ENCODE measurements around the gene PPM1A.
A peak's percentile ranks its signal among the peaks of the same experiment; 100 is the strongest.

Gene PPM1A

DNA sequence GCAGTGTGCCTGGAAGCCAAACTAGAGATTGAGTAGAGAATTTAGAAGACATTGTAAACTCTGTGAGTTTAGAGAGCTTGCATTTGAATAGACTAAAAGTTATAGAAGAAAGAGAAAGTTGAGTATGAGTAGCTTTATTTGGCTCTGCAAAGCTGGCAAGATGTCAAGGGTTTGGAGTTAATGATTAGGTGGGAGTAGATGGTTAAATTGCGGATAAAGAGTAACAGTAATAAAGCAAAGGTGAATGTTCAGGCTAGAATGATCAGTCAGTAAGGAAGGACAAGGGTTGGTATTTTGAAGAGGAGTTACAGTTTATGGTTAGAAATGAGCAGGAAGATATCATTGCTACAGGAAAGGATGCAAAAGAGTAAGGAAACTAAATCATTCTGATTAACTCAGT lies 5.2 kb downstream of the PPM1A start:
- no peak for DNase-seq (ENCODE audit: extremely low read depth, insufficient read length)
- Histone ChIP-seq H3K27me3 (replicated peaks; ENCODE audit: control insufficient read depth, insufficient read depth, low read length) (no peaks in the 10 kb centered on the region), H3K4me3 (replicated peaks; ENCODE audit: low read depth, low read length) (no peak overlapping the region), H3K36me3 (ENCODE audit: control insufficient read depth, insufficient read depth, low read length) (no peaks in the 10 kb centered on the region)
- TF ChIP-seq, protein P1, sequence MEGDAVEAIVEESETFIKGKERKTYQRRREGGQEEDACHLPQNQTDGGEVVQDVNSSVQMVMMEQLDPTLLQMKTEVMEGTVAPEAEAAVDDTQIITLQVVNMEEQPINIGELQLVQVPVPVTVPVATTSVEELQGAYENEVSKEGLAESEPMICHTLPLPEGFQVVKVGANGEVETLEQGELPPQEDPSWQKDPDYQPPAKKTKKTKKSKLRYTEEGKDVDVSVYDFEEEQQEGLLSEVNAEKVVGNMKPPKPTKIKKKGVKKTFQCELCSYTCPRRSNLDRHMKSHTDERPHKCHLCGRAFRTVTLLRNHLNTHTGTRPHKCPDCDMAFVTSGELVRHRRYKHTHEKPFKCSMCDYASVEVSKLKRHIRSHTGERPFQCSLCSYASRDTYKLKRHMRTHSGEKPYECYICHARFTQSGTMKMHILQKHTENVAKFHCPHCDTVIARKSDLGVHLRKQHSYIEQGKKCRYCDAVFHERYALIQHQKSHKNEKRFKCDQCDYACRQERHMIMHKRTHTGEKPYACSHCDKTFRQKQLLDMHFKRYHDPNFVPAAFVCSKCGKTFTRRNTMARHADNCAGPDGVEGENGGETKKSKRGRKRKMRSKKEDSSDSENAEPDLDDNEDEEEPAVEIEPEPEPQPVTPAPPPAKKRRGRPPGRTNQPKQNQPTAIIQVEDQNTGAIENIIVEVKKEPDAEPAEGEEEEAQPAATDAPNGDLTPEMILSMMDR (IDR thresholded peaks at IDR 0.05; ENCODE audit: insufficient read depth, low read length, poor library complexity, severe bottlenecking) = no peak

DNA sequence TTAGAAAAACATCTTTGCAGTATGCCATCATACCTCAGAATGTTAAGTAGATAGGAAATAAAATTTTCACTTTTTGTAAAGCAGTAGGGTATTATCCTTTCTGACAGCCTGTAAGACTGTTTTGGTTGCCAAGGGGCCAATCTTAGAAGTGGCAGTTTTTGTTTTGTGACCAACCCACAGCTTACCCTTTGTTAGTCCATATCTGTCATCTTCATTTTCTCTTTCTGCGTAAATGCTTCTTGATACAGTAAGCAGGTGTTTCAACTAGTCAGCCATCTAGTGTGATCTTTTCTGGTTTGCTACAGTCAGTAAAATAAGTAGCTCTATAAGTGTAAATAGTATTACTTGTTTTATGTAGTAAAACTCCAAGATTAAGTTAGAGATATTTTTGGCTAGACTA lies 8.8 kb downstream of the PPM1A start:
- Histone ChIP-seq H3K36me3 (ENCODE audit: control insufficient read depth, insufficient read depth, low read length) (no peaks in the 10 kb centered on the region), H3K27me3 (replicated peaks; ENCODE audit: control insufficient read depth, insufficient read depth, low read length) (no peaks in the 10 kb centered on the region), H3K4me3 (replicated peaks; ENCODE audit: low read depth, low read length) (no peak overlapping the region)
- TF ChIP-seq, protein P1 (IDR thresholded peaks at IDR 0.05; ENCODE audit: insufficient read depth, low read length, poor library complexity, severe bottlenecking) = no peak
- no peak for DNase-seq (ENCODE audit: extremely low read depth, insufficient read length)

DNA sequence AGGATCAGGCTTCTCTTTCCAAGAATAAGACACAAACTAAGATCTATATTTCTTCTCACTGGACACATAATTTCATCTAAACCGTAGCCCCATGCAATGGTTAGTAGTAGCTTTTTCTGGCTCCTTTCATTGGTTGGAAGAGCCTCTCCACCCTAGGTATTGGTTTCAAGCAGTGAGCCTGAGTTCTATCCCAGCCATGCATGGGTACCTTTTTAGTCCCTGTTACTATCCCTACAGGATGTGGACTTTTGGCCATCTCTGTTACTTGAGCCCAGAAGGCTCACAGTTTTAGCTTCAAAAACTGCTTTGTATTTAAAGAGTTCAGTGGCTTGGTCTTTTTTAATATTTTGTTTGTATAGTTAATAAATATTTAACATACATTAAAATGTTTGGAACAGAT lies 16.1 kb downstream of the PPM1A start:
- DNase-seq (ENCODE audit: extremely low read depth, insufficient read length) = no peak

DNA sequence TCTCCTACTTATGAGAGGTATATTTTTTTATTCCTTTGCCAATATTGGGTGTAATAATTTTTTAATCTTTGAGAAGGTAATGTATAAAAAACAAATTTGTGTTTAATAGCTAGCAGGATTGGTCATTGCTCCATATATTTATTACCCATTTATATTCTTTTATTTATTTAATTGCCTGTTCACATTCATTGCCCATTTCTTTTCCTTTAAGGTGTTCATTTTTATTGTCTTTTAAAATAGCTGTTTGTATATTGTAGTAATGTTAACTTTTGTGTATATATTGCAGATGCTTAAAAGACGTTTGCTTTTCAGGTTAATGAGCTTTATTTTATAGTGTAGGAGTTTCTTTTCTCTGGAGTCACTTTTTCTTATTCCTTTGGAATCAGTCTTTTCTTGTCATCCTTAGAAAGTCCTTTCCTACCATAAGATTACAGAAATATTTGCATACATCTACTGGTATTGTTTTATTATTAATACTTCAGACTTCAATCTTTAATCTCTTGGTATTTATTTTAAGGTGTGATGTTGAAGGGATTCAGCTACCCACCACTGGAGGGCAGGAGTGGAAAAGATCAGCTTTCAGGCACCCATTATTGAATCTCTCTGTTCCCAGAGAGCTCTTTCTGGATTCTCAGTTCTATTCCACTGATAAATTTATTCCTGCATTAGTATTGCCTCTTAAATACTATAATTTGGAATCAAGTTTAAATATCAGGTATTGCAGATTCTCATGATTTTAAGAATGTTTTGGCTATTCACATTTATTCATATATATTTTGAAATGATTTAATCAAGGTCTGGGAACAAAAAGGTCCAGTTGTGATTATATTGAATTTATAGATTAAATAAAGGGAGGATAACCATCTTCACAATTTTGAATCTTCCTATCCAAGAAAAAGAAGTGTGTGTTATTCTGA lies 17.3 kb downstream of the PPM1A start:
- TF ChIP-seq, protein P1 (IDR thresholded peaks at IDR 0.05; ENCODE audit: insufficient read depth, low read length, poor library complexity, severe bottlenecking) = peak; percentile 30
- Histone ChIP-seq H3K4me3 (replicated peaks; ENCODE audit: low read depth, low read length) (no peak overlapping the region), H3K27me3 (replicated peaks; ENCODE audit: control insufficient read depth, insufficient read depth, low read length) (no peaks in the 10 kb centered on the region), H3K36me3 (ENCODE audit: control insufficient read depth, insufficient read depth, low read length) (no peaks in the 10 kb centered on the region)
- no peak for DNase-seq (ENCODE audit: extremely low read depth, insufficient read length)

More for the DNA sequence above, 16.1 kb downstream of the PPM1A start:
- no peaks in the 10 kb centered on the region for H3K36me3 ChIP-seq (ENCODE audit: control insufficient read depth, insufficient read depth, low read length)
- no peaks in the 10 kb centered on the region for H3K27me3 ChIP-seq (replicated peaks; ENCODE audit: control insufficient read depth, insufficient read depth, low read length)
- TF ChIP-seq, protein P1 (IDR thresholded peaks at IDR 0.05; ENCODE audit: insufficient read depth, low read length, poor library complexity, severe bottlenecking) = no peak
- no peak overlapping the region for H3K4me3 ChIP-seq (replicated peaks; ENCODE audit: low read depth, low read length)

DNA sequence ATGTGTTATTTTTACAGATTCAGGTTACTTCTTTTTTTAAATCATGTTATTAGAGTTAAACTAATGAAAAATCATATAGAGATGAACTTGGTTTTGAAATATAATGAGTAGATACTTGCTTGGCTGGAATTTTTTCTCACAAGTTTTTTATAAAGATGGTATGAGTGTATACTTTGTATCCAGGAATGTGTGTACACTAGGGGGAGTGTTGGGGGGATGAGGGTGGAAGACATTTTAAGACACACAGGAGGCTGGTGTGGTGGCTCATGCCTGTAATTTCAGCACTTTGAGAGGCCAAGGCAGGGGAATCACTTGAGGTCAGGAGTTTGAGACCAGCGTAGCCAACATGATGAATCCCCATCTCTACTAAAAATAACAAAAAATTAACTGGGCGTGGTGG lies 23.2 kb downstream of the PPM1A start:
- H3K4me3 ChIP-seq (replicated peaks; ENCODE audit: low read depth, low read length) = no peak overlapping the region
- TF ChIP-seq, protein P1 (IDR thresholded peaks at IDR 0.05; ENCODE audit: insufficient read depth, low read length, poor library complexity, severe bottlenecking) = no peak
- DNase-seq (ENCODE audit: extremely low read depth, insufficient read length) = no peak
- no peaks in the 10 kb centered on the region for H3K36me3 ChIP-seq (ENCODE audit: control insufficient read depth, insufficient read depth, low read length)
- no peaks in the 10 kb centered on the region for H3K27me3 ChIP-seq (replicated peaks; ENCODE audit: control insufficient read depth, insufficient read depth, low read length)

All from GM06990 (cell line).